Thyroid gland (tissue), 4 donors: ENCODE measurements around the gene WNT5B.

ENCODE experiments used
- CTCF ChIP-seq, 6 experiments: fragments of 200-600 bp in 3 of 6; fragments of 450-650 bp in 3 of 6; sonication (generic) in 3 of 6; IDR thresholded peaks; one replicate each; pipeline ENCODE4 v1.5.1; 2016 to 2019; ENCODE audit warnings: antibody characterized with exemption in 6 of 6, mild to moderate bottlenecking in 2 of 6, inconsistent platforms in 1 of 6, moderate library complexity in 1 of 6
- POLR2A ChIP-seq, 2 donors: fragments of 450-650 bp; IDR thresholded peaks; one replicate each; pipeline ENCODE4 v1.6.1; 2017; ENCODE audit warnings: antibody characterized with exemption in 2 of 2, mild to moderate bottlenecking in 2 of 2, moderate library complexity in 1 of 2

DNA sequence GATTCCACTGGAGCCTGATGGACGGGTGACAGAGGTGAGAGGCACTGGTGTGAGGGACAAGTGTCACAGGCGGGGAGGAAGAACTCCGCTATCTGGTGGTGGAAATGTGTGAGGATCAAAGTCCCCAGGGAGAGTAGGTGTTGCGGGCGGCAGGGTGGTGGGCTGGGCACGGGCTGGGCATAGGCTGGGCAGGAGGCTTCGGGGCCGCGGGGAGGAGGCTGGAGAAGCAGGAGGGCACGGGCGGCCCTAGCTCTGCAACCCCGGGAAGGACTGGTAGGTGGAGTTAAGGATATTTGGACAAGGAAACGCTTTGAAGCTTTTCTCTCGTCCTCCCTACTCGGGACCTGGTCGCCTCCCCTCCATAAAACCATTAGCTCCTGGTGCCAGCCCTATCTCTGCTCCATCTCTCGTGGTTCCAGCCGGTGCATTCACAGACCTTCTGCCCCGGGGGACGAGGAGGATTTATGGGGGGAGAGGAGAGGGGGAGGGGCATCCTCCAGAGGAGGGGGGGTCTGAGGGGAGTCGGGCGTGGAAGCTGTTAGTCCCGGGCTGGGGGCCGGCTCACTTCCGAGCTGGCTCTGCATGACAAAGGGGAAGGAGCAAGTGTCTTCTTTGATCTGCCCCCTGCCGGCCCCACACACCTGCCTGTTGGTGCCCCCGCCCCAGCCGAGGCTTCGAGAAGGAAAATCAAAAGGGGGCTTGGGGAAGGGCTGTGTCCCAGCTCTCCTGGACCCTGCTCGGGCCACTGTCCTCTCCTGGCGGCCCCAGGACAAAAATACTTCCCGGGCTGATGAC lies 504 bp downstream of the WNT5B start:
- peak in 1 of 6 experiments; percentile 4 for TF ChIP-seq CTCF (IDR thresholded peaks at IDR 0.05)
- no peak for TF ChIP-seq POLR2A (IDR thresholded peaks at IDR 0.05)
